Neural cell (in vitro differentiated cells): ENCODE measurements around the gene SLN. TPM values are rescaled to one million over a fixed set of nuclear protein-coding genes. Genes with fewer than 3 reads are reported as not detected.

Source experiments
- H2AFZ ChIP-seq: fragments of 200-600, 300-800 bp; sonication (generic), shearing (Covaris generic); 2 replicates; pipeline ENCODE4 v1.6.0; 2014; ENCODE audit warnings: low read depth, mild to moderate bottlenecking, antibody characterized with exemption, low read length, moderate library complexity
- H3F3A ChIP-seq: fragments of 200-600 bp; shearing (Covaris generic); 2 replicates; pipeline ENCODE4 v1.6.1; 2016; ENCODE audit warnings: mild to moderate bottlenecking, moderate library complexity, mixed read lengths, antibody characterized with exemption, low read length; ENCODE audit not compliant: insufficient read depth, poor library complexity, severe bottlenecking
- H3K27ac ChIP-seq: fragments of 200-600, 300-800 bp; sonication (generic), shearing (Covaris generic); 2 replicates; pipeline ENCODE4 v1.5.1; 2014; ENCODE audit warnings: mild to moderate bottlenecking, low read length, moderate library complexity
- H3K27me3 ChIP-seq: fragments of 300-800, 200-600 bp; sonication (generic), shearing (Covaris generic); 2 replicates; pipeline ENCODE4 v1.6.0; 2014; ENCODE audit warnings: mild to moderate bottlenecking, low read depth, low read length, moderate library complexity; ENCODE audit not compliant: insufficient read depth
- H3K36me3 ChIP-seq: fragments of 300-800, 200-600 bp; sonication (generic), shearing (Covaris generic); 2 replicates; pipeline ENCODE4 v1.5.1; 2014; ENCODE audit warnings: mild to moderate bottlenecking, antibody characterized with exemption, low read length, moderate library complexity; ENCODE audit not compliant: insufficient read depth
- H3K4me2 ChIP-seq: fragments of 300-800, 200-600 bp; sonication (generic), shearing (Covaris generic); 2 replicates; pipeline ENCODE4 v1.6.0; 2014; ENCODE audit warnings: mild to moderate bottlenecking, low read length
- H3K4me3 ChIP-seq: fragments of 300-800, 200-600 bp; sonication (generic), shearing (Covaris generic); 2 replicates; pipeline ENCODE4 v1.5.1; 2014; ENCODE audit warnings: mild to moderate bottlenecking, low read length, moderate library complexity
- H3K79me2 ChIP-seq: fragments of 200-600 bp; shearing (Covaris generic); replicated peaks from 2 replicates; pipeline ENCODE4 v1.6.0; 2014; ENCODE audit warnings: mild to moderate bottlenecking, low read length, moderate library complexity; ENCODE audit not compliant: insufficient read depth
- H3K9ac ChIP-seq: fragments of 300-800, 200-600 bp; sonication (generic), shearing (Covaris generic); 2 replicates; pipeline ENCODE4 v1.6.1; 2016; ENCODE audit warnings: mild to moderate bottlenecking, low read length, mixed read lengths
- H3K9me2 ChIP-seq: fragments of 200-600 bp; shearing (Covaris generic); 2 replicates; pipeline ENCODE4 v1.6.1; 2016; ENCODE audit warnings: mild to moderate bottlenecking, low read length, mixed read lengths; ENCODE audit not compliant: insufficient read depth
- H3K9me3 ChIP-seq: fragments of 200-600, 300-800 bp; sonication (generic), shearing (Covaris generic); 2 replicates; pipeline ENCODE4 v1.6.1; 2016; ENCODE audit warnings: mild to moderate bottlenecking, mixed run types, low read length, moderate library complexity, mixed read lengths
- H4K20me1 ChIP-seq: fragments of 200-600 bp; shearing (Covaris generic); 2 replicates; pipeline ENCODE4 v1.6.1; 2016; ENCODE audit warnings: mild to moderate bottlenecking, mixed run types; ENCODE audit not compliant: insufficient read depth
- EP300 ChIP-seq: fragments of 450-650 bp; conservative IDR thresholded peaks from 2 replicates; pipeline ENCODE4 v1.6.1; 2014; ENCODE audit warnings: antibody characterized with exemption, mild to moderate bottlenecking, moderate library complexity; ENCODE audit not compliant: poor library complexity, severe bottlenecking
- EZH2 ChIP-seq: fragments of 200-600, 300-800 bp; shearing (Covaris generic), sonication (generic); IDR thresholded peaks from 2 replicates; pipeline ENCODE4 v1.6.1; 2014; ENCODE audit warnings: antibody characterized with exemption, low read length, borderline replicate concordance, mild to moderate bottlenecking; ENCODE audit not compliant: insufficient read depth, poor library complexity, severe bottlenecking
- MXI1 ChIP-seq: fragments of 450-650 bp; conservative IDR thresholded peaks from 2 replicates; pipeline ENCODE4 v1.6.1; 2014; ENCODE audit warnings: antibody characterized with exemption, mild to moderate bottlenecking; ENCODE audit not compliant: poor library complexity, severe bottlenecking
- POLR2AphosphoS5 ChIP-seq: IDR thresholded peaks from 2 replicates; pipeline ENCODE4 v1.6.1; 2012
- RAD21 ChIP-seq: fragments of 450-650 bp; conservative IDR thresholded peaks from 2 replicates; pipeline ENCODE4 v1.6.1; 2014; ENCODE audit warnings: antibody characterized with exemption, mild to moderate bottlenecking, moderate library complexity
- SMC3 ChIP-seq: fragments of 450-650 bp; conservative IDR thresholded peaks from 2 replicates; pipeline ENCODE4 v1.6.1; 2014; ENCODE audit warnings: antibody characterized with exemption, mild to moderate bottlenecking, moderate library complexity; ENCODE audit not compliant: poor library complexity
- TAF1 ChIP-seq: IDR thresholded peaks from 2 replicates; pipeline ENCODE4 v1.6.1; 2012; ENCODE audit warnings: low read depth
- polyA plus RNA-seq: library from polyadenylated mRNA; depleted of rRNA; stranded (reverse); fragments of >200 nt; gene quantifications from 2 replicates; pipeline ENCODE4 v1.2.3, GENCODE V29; 2014
- TF ChIP-seq, protein P1 (sequence below): IDR thresholded peaks from 2 replicates; pipeline ENCODE4 v1.6.1; 2012; ENCODE audit warnings: borderline replicate concordance
- TF ChIP-seq, protein P2 (sequence below): fragments of 450-650 bp; IDR thresholded peaks from 2 replicates; pipeline ENCODE4 v1.5.1; 2014; ENCODE audit warnings: antibody characterized with exemption, mild to moderate bottlenecking, moderate library complexity; ENCODE audit not compliant: poor library complexity, severe bottlenecking

The SLN gene
- polyA plus RNA-seq, 1 donor from 2014 or later = not detected

DNA sequence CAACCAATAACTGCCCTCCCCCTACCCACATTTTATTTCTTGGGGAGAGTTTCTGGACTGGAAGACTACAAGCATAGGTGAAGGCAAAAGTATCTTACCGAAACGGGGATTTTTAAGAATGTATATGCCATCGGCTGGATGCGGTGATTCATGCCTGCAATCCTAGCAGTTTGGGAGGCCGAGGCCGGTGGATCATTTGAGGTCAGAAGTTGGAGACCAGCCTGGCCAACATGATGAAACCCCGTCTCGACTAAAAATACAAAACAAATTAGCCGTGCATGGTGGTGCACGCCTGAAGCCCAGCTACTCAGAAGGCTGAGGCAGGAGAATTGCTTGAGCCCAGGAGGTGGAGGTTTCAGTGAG, 20.8 kb upstream of the SLN start:
- Histone ChIP-seq H3K9ac (no peak overlapping the region), H3K36me3 (no peaks in the 10 kb centered on the region), H3K79me2 (no peaks in the 10 kb centered on the region), H3K9me2 (no peaks in the 10 kb centered on the region), H3K4me3 (no peak overlapping the region), H4K20me1 (no peaks in the 10 kb centered on the region), H3K4me2 (no peak overlapping the region), H3F3A (no peaks in the 10 kb centered on the region), H3K9me3 (no peaks in the 10 kb centered on the region), H2AFZ (no peak overlapping the region), H3K27ac (no peak overlapping the region), H3K27me3 (no peaks in the 10 kb centered on the region)
- no peak for TF ChIP-seq RAD21
- TF ChIP-seq, protein P1, sequence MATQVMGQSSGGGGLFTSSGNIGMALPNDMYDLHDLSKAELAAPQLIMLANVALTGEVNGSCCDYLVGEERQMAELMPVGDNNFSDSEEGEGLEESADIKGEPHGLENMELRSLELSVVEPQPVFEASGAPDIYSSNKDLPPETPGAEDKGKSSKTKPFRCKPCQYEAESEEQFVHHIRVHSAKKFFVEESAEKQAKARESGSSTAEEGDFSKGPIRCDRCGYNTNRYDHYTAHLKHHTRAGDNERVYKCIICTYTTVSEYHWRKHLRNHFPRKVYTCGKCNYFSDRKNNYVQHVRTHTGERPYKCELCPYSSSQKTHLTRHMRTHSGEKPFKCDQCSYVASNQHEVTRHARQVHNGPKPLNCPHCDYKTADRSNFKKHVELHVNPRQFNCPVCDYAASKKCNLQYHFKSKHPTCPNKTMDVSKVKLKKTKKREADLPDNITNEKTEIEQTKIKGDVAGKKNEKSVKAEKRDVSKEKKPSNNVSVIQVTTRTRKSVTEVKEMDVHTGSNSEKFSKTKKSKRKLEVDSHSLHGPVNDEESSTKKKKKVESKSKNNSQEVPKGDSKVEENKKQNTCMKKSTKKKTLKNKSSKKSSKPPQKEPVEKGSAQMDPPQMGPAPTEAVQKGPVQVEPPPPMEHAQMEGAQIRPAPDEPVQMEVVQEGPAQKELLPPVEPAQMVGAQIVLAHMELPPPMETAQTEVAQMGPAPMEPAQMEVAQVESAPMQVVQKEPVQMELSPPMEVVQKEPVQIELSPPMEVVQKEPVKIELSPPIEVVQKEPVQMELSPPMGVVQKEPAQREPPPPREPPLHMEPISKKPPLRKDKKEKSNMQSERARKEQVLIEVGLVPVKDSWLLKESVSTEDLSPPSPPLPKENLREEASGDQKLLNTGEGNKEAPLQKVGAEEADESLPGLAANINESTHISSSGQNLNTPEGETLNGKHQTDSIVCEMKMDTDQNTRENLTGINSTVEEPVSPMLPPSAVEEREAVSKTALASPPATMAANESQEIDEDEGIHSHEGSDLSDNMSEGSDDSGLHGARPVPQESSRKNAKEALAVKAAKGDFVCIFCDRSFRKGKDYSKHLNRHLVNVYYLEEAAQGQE = no peak
- TF ChIP-seq MXI1 = no peak
- TF ChIP-seq TAF1 = no peak
- no peak for TF ChIP-seq POLR2AphosphoS5
- TF ChIP-seq, protein P2, sequence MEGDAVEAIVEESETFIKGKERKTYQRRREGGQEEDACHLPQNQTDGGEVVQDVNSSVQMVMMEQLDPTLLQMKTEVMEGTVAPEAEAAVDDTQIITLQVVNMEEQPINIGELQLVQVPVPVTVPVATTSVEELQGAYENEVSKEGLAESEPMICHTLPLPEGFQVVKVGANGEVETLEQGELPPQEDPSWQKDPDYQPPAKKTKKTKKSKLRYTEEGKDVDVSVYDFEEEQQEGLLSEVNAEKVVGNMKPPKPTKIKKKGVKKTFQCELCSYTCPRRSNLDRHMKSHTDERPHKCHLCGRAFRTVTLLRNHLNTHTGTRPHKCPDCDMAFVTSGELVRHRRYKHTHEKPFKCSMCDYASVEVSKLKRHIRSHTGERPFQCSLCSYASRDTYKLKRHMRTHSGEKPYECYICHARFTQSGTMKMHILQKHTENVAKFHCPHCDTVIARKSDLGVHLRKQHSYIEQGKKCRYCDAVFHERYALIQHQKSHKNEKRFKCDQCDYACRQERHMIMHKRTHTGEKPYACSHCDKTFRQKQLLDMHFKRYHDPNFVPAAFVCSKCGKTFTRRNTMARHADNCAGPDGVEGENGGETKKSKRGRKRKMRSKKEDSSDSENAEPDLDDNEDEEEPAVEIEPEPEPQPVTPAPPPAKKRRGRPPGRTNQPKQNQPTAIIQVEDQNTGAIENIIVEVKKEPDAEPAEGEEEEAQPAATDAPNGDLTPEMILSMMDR = no peak
- no peak for TF ChIP-seq EP300
- TF ChIP-seq SMC3 = no peak
- TF ChIP-seq EZH2 = no peak

DNA sequence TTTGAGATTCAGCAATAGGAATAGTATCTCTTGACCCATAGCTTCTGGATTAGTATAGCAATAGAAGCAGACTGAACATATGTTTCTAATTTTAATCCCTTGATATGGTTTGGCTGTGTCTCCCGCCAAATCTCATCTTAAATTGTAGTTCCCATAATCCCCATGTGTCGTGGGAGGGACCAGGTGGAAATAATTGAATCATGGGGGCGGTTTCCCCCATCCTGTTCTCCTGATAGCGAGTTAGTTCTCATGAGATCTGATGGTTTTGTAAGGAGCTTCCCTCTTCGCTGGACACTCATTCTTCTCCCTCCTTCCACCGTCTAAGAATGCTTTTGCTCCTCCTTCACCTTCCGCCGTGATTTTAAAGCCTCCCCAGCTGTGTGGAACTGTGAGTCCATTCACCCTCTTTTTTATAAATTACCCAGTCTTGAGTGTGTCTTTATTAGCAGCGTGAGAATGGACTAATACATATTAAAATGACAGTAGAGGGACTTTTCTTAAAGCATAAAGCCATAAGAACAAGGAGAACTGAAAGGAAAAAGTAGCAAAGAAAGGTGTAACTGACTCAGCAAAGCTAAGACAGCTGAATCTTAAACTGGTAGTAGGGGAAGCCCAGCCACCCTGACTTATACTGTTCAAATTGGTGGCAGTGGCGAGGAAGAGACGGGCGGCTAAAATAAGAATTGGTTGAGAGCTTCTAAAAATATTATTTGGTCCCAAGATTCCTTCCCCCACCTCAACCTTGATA, 20.3 kb upstream of the SLN start:
- H3K27me3 ChIP-seq = no peaks in the 10 kb centered on the region
- no peaks in the 10 kb centered on the region for H3K79me2 ChIP-seq
- H3K9me3 ChIP-seq = no peaks in the 10 kb centered on the region
- no peaks in the 10 kb centered on the region for H3K9me2 ChIP-seq
- no peak overlapping the region for H3K9ac ChIP-seq
- H3K36me3 ChIP-seq = no peaks in the 10 kb centered on the region
- H4K20me1 ChIP-seq = no peaks in the 10 kb centered on the region
- no peak overlapping the region for H3K27ac ChIP-seq
- no peak overlapping the region for H3K4me2 ChIP-seq
- no peak overlapping the region for H3K4me3 ChIP-seq
- TF ChIP-seq TAF1 (no peak), POLR2AphosphoS5 (no peak), SMC3 (no peak), EZH2 (no peak), EP300 (no peak), MXI1 (no peak), RAD21 (no peak)
- TF ChIP-seq, protein P1 = no peak
- TF ChIP-seq, protein P2 = no peak
- no peak overlapping the region for H2AFZ ChIP-seq
- no peaks in the 10 kb centered on the region for H3F3A ChIP-seq
